HEK293 (cell line): ENCODE data around the gene FASTK.

Source experiments
- CTCF ChIA-PET: fragments of 350-600 bp; formaldehyde crosslinking; extraction: SDS; loops from one replicate; lab custom pipeline; 2021; ENCODE audit warnings: antibody characterized with exemption; lab: Yijun Ruan, JAX
- POLR2A ChIA-PET: fragments of 300-600 bp; formaldehyde crosslinking; extraction: SDS; loops from one replicate; lab custom pipeline; 2020; ENCODE audit warnings: antibody characterized with exemption, inconsistent platforms; lab: Yijun Ruan, JAX
- H3K27ac ChIP-seq: fragments of 200-500 bp; sonication (Bioruptor generic); 2 replicates; pipeline ENCODE4 v1.5.1; 2014; ENCODE audit warnings: low read depth, low read length, control low read depth, inconsistent platforms; ENCODE audit errors: extremely low read depth
- H3K36me3 ChIP-seq, 2 experiments: fragments of 200-500 bp in 1 of 2; sonication (Bioruptor generic) in 1 of 2; 1 replicate in 1 of 2; 2 replicates in 1 of 2; pipeline ENCODE4 v1.5.1; 2014 to 2017; ENCODE audit warnings: inconsistent platforms in 2 of 2, low read length in 2 of 2; ENCODE audit not compliant: control insufficient read depth in 2 of 2, insufficient read depth in 1 of 2
- H3K4me1 ChIP-seq: fragments of 200-500 bp; sonication (Bioruptor generic); 2 replicates; pipeline ENCODE4 v1.5.1; 2014; ENCODE audit warnings: mild to moderate bottlenecking, low read length, inconsistent platforms; ENCODE audit not compliant: control insufficient read depth, insufficient read depth
- H3K4me3 ChIP-seq: 2 replicates; pipeline ENCODE4 v1.5.1; 2011; ENCODE audit warnings: low read depth, mild to moderate bottlenecking, control low read depth, low read length, moderate library complexity
- H3K9me3 ChIP-seq: fragments of 200-500 bp; sonication (Bioruptor generic); 2 replicates; pipeline ENCODE4 v1.5.1; 2014; ENCODE audit warnings: low read depth, low read length, inconsistent platforms; ENCODE audit not compliant: control insufficient read depth, insufficient read depth
- EGR2 ChIP-seq: fragments of 450-650 bp; formaldehyde crosslinking; IDR thresholded peaks from 2 replicates; pipeline ENCODE4 v1.5.1; 2016; ENCODE audit warnings: low read depth, missing biosample characterization, missing genetic modification characterization
- KLF17 ChIP-seq: fragments of 450-650 bp; formaldehyde crosslinking; IDR thresholded peaks from 2 replicates; pipeline ENCODE4 v1.5.1; 2016; ENCODE audit warnings: missing biosample characterization, missing genetic modification characterization
- KLF7 ChIP-seq: fragments of 450-650 bp; formaldehyde crosslinking; IDR thresholded peaks from 2 replicates; pipeline ENCODE4 v1.5.1; 2016; ENCODE audit warnings: missing biosample characterization, missing genetic modification characterization, borderline replicate concordance
- REPIN1 ChIP-seq: fragments of 450-650 bp; formaldehyde crosslinking; IDR thresholded peaks from 2 replicates; pipeline ENCODE4 v1.5.1; 2017; ENCODE audit warnings: missing biosample characterization, missing genetic modification characterization, low read depth
- SALL2 ChIP-seq: fragments of 450-650 bp; formaldehyde crosslinking; IDR thresholded peaks from 2 replicates; pipeline ENCODE4 v1.5.0; 2017; ENCODE audit warnings: missing biosample characterization, mild to moderate bottlenecking, missing genetic modification characterization, borderline replicate concordance
- TCF7L2 ChIP-seq: IDR thresholded peaks from 2 replicates; pipeline ENCODE4 v1.6.1; 2011; ENCODE audit warnings: low read depth, mild to moderate bottlenecking, inconsistent platforms, low read length, moderate library complexity, borderline replicate concordance
- ZBTB21 ChIP-seq: fragments of 450-650 bp; formaldehyde crosslinking; IDR thresholded peaks from 2 replicates; pipeline ENCODE4 v1.5.1; 2017; ENCODE audit warnings: missing biosample characterization, missing genetic modification characterization
- ZNF157 ChIP-seq: fragments of 450-650 bp; formaldehyde crosslinking; IDR thresholded peaks from 2 replicates; pipeline ENCODE4 v1.5.1; 2016; ENCODE audit warnings: missing biosample characterization, missing genetic modification characterization
- ZNF266 ChIP-seq: fragments of 450-650 bp; formaldehyde crosslinking; IDR thresholded peaks from 2 replicates; pipeline ENCODE4 v1.5.1; 2016; ENCODE audit warnings: missing biosample characterization, missing genetic modification characterization, low read depth
- ZNF350 ChIP-seq: fragments of 450-650 bp; formaldehyde crosslinking; IDR thresholded peaks from 2 replicates; pipeline ENCODE4 v1.5.0; 2017; ENCODE audit warnings: missing biosample characterization, mild to moderate bottlenecking, missing genetic modification characterization
- ZNF391 ChIP-seq: fragments of 450-650 bp; formaldehyde crosslinking; IDR thresholded peaks from 2 replicates; pipeline ENCODE4 v1.5.1; 2016; ENCODE audit warnings: low read depth, missing biosample characterization, missing genetic modification characterization, borderline replicate concordance
- ZNF404 ChIP-seq: fragments of 450-650 bp; formaldehyde crosslinking; IDR thresholded peaks from 2 replicates; pipeline ENCODE4 v1.5.1; 2017; ENCODE audit warnings: missing biosample characterization, missing genetic modification characterization
- ZNF501 ChIP-seq: fragments of 450-650 bp; formaldehyde crosslinking; IDR thresholded peaks from 2 replicates; pipeline ENCODE4 v1.5.1; 2016; ENCODE audit warnings: missing biosample characterization, missing genetic modification characterization
- ZNF514 ChIP-seq: fragments of 450-650 bp; formaldehyde crosslinking; IDR thresholded peaks from 2 replicates; pipeline ENCODE4 v1.5.1; 2016; ENCODE audit warnings: missing biosample characterization, missing genetic modification characterization
- ZNF530 ChIP-seq: fragments of 450-650 bp; formaldehyde crosslinking; IDR thresholded peaks from 2 replicates; pipeline ENCODE4 v1.5.1; 2016; ENCODE audit warnings: low read depth, missing biosample characterization, missing genetic modification characterization
- ZNF610 ChIP-seq: fragments of 450-650 bp; formaldehyde crosslinking; IDR thresholded peaks from 2 replicates; pipeline ENCODE4 v1.5.1; 2016; ENCODE audit warnings: missing biosample characterization, missing genetic modification characterization, borderline replicate concordance
- ZNF654 ChIP-seq: fragments of 450-650 bp; formaldehyde crosslinking; IDR thresholded peaks from 2 replicates; pipeline ENCODE4 v1.5.1; 2016; ENCODE audit warnings: low read depth, missing biosample characterization, missing genetic modification characterization
- ZNF704 ChIP-seq: fragments of 450-650 bp; formaldehyde crosslinking; IDR thresholded peaks from 2 replicates; pipeline ENCODE4 v1.5.1; 2016; ENCODE audit warnings: missing biosample characterization, missing genetic modification characterization
- ZNF707 ChIP-seq: fragments of 450-650 bp; formaldehyde crosslinking; IDR thresholded peaks from 2 replicates; pipeline ENCODE4 v1.5.1; 2016; ENCODE audit warnings: missing biosample characterization, missing genetic modification characterization
- ZNF76 ChIP-seq: fragments of 450-650 bp; formaldehyde crosslinking; IDR thresholded peaks from 2 replicates; pipeline ENCODE4; 2016; ENCODE audit warnings: low read depth, missing biosample characterization, missing genetic modification characterization, borderline replicate concordance
- ZNF791 ChIP-seq: fragments of 450-650 bp; formaldehyde crosslinking; IDR thresholded peaks from 2 replicates; pipeline ENCODE4 v1.5.1; 2016; ENCODE audit warnings: missing biosample characterization, missing genetic modification characterization
- ZNF837 ChIP-seq: fragments of 450-650 bp; formaldehyde crosslinking; IDR thresholded peaks from 2 replicates; pipeline ENCODE4 v1.5.1; 2016; ENCODE audit warnings: missing biosample characterization, missing genetic modification characterization

The FASTK gene

GRCh38 chr7:151119902-151120301 lies 39.3 kb upstream of the FASTK start:
- H3K4me3 ChIP-seq: no peak overlapping the region
- H3K9me3 ChIP-seq: no peaks in the 10 kb centered on the region
- peaks cover 0 to 91% of the 10 kb centered on the region in 2 experiments; a peak in 1 of 3 replicates for H3K36me3 ChIP-seq
- TF ChIP-seq EGR2 (tag by site-specific recombination) (0 out of 2 replicates have a peak, but pooled peaks have one; percentile 43), ZNF791 (tag by site-specific recombination) (no peak), ZNF514 (no peak), ZNF501 (no peak)
- CTCF ChIA-PET: interaction anchor here (1.0 to 1.5 kb wide), 3 partner anchors 10 to 56 kb away, joined by 3 to 4 read pairs (median 3); no protein-coding TSS in a partner anchor
- POLR2A ChIA-PET: no interaction called here
- no peak overlapping the region for H3K27ac ChIP-seq
- H3K4me1 ChIP-seq: no peaks in the 10 kb centered on the region

GRCh38 chr7:151119055-151119415 lies 38.4 kb upstream of the FASTK start:
- H3K9me3 ChIP-seq: no peaks in the 10 kb centered on the region
- H3K4me1 ChIP-seq: no peaks in the 10 kb centered on the region
- H3K36me3 ChIP-seq: peaks cover 0 to 83% of the 10 kb centered on the region in 2 experiments; a peak in 1 of 3 replicates
- H3K27ac ChIP-seq: no peak overlapping the region
- no peak for TF ChIP-seq SALL2 (tag by site-specific recombination)
- no peak for TF ChIP-seq KLF7 (tag by site-specific recombination)
- no peak for TF ChIP-seq ZNF837
- no peak for TF ChIP-seq ZNF707
- no peak for TF ChIP-seq REPIN1
- TF ChIP-seq ZNF391 (tag by site-specific recombination): no peak
- TF ChIP-seq ZNF76: no peak
- no peak for TF ChIP-seq ZNF610 (tag by site-specific recombination)
- TF ChIP-seq ZNF404 (tag by site-specific recombination): no peak
- TF ChIP-seq ZBTB21 (tag by site-specific recombination): no peak
- no peak for TF ChIP-seq ZNF350 (tag by site-specific recombination)
- TF ChIP-seq ZNF501: no peak
- TF ChIP-seq ZNF530 (tag by site-specific recombination): no peak
- TF ChIP-seq ZNF266 (tag by site-specific recombination): no peak
- TF ChIP-seq KLF17 (tag by site-specific recombination): no peak
- TF ChIP-seq ZNF654 (tag by site-specific recombination): no peak
- no peak for TF ChIP-seq ZNF157 (tag by site-specific recombination)
- TF ChIP-seq ZNF704 (tag by site-specific recombination): no peak
- no peak for TF ChIP-seq TCF7L2
- TF ChIP-seq, all 188 proteins: peak for 0
- POLR2A ChIA-PET: no interaction called here
- H3K4me3 ChIP-seq: no peak overlapping the region
- CTCF ChIA-PET: interaction anchor here (1.0 kb wide), 1 partner anchor 53 kb away, joined by 5 read pairs; no protein-coding TSS in a partner anchor
